Heart right ventricle (tissue), 16 donors: Measurements from ENCODE around the gene GPR157. TPM values are rescaled to one million over a fixed set of nuclear protein-coding genes. Genes with fewer than 3 reads are reported as not detected.

Experiments used
- ATAC-seq, 8 donors: fragments of 200-7000 bp; cut with Tn5 transposase; one replicate each; pipeline ENCODE4 v1.9.1; 2020; ENCODE audit warnings: mild to moderate bottlenecking in 8 of 8, moderate library complexity in 8 of 8, moderate number of reproducible peaks in 1 of 8
- DNase-seq, 2 donors: peaks; one replicate each; pipeline ENCODE4 v3.0.0-alpha.2; 2020
- H3K27ac ChIP-seq, 10 donors: fragments of 200-600 bp; sonication (generic) in 2 of 10; one replicate each; pipeline versions ENCODE4 v1.5.0 to v1.8.0; 2020 to 2022; ENCODE audit warnings: mild to moderate bottlenecking in 3 of 10
- H3K27me3 ChIP-seq, 7 donors: fragments of 200-600 bp; one replicate each; pipeline ENCODE4 v1.8.0; 2021 to 2022; ENCODE audit warnings: mild to moderate bottlenecking in 2 of 7
- H3K36me3 ChIP-seq, 9 donors: fragments of 200-600 bp; sonication (generic) in 1 of 9; one replicate each; pipeline versions ENCODE4 v1.5.0 to v1.8.0; 2020 to 2022; ENCODE audit warnings: mild to moderate bottlenecking in 2 of 9
- H3K4me1 ChIP-seq, 9 donors: fragments of 200-600 bp; sonication (generic) in 1 of 9; one replicate each; pipeline versions ENCODE4 v1.5.0 to v1.8.0; 2020 to 2022; ENCODE audit warnings: mild to moderate bottlenecking in 4 of 9
- H3K4me3 ChIP-seq, 10 donors: fragments of 200-600 bp; sonication (generic) in 2 of 10; one replicate each; pipeline versions ENCODE4 v1.5.0 to v1.8.0; 2020 to 2022; ENCODE audit warnings: mild to moderate bottlenecking in 7 of 10, moderate library complexity in 2 of 10
- H3K9me3 ChIP-seq, 11 donors: fragments of 200-600 bp in 10 of 11; sonication (generic) in 2 of 11; one replicate each; pipeline versions ENCODE4 v1.5.0 to v1.8.0; 2013 to 2022; ENCODE audit warnings: mild to moderate bottlenecking in 2 of 11, control low read depth in 1 of 11, moderate library complexity in 1 of 11
- WGBS, 2 donors: extraction: QIAGEN DNeasy Blood & Tissue Kit; methylation state at CpG; one replicate each; pipeline ENCODE4 v1.1.7; 2013; ENCODE audit warnings: inconsistent platforms in 1 of 2; 5-methylcytosine and 5-hydroxymethylcytosine counted together
- intact Hi-C, 10 donors: fragments of 100-400 bp; cut with DNase I; formaldehyde crosslinking; loops; one replicate each; pipeline versions ENCODE4 v1.11.1 to v1.14.2; 2022
- polyA plus RNA-seq, 2 donors: library from polyadenylated mRNA; stranded (reverse); fragments of 200-250 nt; gene quantifications; one replicate each; pipeline ENCODE4 v1.2.3, GENCODE V29; 2013
- total RNA-seq, 10 donors: library from RNA; stranded (reverse); fragmentation: NEBNext Ultra II Directional in 3 of 10; extraction: Animal tissue kit (Norgen Biotek cat#: 25700) in 3 of 10; gene quantifications; one replicate each; pipeline versions ENCODE4 v1.2.1 to v1.2.4, GENCODE V29; 2021 to 2023
- TF ChIP-seq, protein P1 (sequence below), 9 donors: fragments of 200-600 bp; sonication (generic) in 2 of 9; IDR thresholded peaks; one replicate each; pipeline versions ENCODE4 v1.5.0 to v1.8.0; 2021 to 2022; ENCODE audit warnings: antibody characterized with exemption in 9 of 9, mild to moderate bottlenecking in 5 of 9, moderate library complexity in 1 of 9
- donor health status: Arrhythmogenic right ventricular cardiomyopathy.
- donor health status: ischemic (EF 13 %, LVEDD 7.1; RV severe dilation, severe dysfunction).
- donor health status: healthy with polysubstance abuse.
- donor health status: DM: no; HTN: yes; CAD: no.
- donor health status: DM: no; HTN: no; CAD: no.
- donor health status: ischemic (EF 25% LVEDD 6.9; RV normal size, moderate dysfunction).
- donor health status: ischemic (EF 25% LVEDD 5.7; RV mildly dilated, moderate dysfunction).
- donor health status: healthy.
- donor health status: DM: yes; HTN: yes; CAD: no.
- donor health status: Ischemic cardiomyopathy.
- donor health status: ischemic (EF 35%, LVEDD 5.7; RV mildly dilated, moderate dysfunction).
- donor health status: nonischemic (EF 11% LVEDD 7.7; RV severe dilation, severe dysfunction).
- donor health status: DM: yes; HTN: yes; CAD: no.
- donor health status: PGD.
- donor health status: ischemic (EF 29% LVEDD 5.4; RV normal size, mild dysfunction).
- donor health status: nonischemic (EF 23%, LVEDD 6.1; RV moderate dilation, normal function).

GPR157 gene
- total and polyA plus RNA-seq, 12 donors, result 5.1 to 69.1 (median 36.2) TPM

DNA sequence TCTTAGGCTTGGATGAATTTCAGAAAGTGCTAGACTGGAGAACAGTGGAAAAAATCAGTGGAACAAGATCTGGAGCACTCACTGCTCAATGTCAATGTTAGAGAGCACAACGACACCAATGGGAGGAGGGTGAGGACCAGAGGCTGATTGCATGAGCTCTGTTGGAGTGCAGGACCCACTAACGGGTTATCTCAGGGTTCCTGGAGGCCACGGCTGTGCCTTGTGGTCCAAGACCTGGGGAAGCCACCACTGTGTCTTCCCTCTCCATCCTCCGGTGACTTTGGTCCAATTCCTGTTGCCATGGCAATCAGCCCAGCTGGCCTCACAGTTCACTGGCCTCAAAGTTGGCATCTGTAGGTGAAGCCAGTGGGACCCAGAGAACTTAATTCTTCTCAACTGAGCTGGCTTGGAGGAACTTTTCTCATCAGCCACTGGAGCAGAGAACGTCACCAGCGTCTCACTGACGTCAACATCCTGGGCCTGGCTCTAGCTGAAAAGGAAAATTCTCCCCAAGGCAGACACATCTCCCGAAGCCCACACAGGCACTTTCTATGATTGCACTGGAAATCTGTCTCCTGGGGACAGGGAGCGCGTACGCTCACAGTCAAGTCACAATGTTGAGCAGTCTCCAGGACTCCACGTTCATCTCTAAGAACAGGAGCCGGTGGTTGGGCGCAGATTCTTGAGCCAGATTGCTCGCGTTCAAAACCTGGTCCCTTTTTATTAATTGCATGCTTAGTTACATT lies 21.9 kb upstream of the GPR157 start:
- H3K4me1 ChIP-seq, result peaks cover 13 to 41% (median 25%) of the 10 kb centered on the region in 9 donors
- WGBS, 2 donors, result 60 to 63% methylated on average over 16 of the region's 16 CpGs
- DNase-seq, result peak; percentile 44 to 84
- intact Hi-C loops, result loop anchor here in 1 of 10 donors (2.0 kb wide), 1 partner anchor 46 kb away; no protein-coding TSS in a partner anchor
- peak overlapping the region in 2 of 10 donors; percentile 5 for H3K4me3 ChIP-seq
- H3K27me3 ChIP-seq, result no peaks in the 10 kb centered on the region
- H3K27ac ChIP-seq, result peak overlapping the region; percentile 52 to 95 (median 82)
- peak; percentile 69 to 85 (median 75) for ATAC-seq
- H3K36me3 ChIP-seq, result peaks cover 0 to 6% (median 0%) of the 10 kb centered on the region in 9 donors
- TF ChIP-seq, protein P1, sequence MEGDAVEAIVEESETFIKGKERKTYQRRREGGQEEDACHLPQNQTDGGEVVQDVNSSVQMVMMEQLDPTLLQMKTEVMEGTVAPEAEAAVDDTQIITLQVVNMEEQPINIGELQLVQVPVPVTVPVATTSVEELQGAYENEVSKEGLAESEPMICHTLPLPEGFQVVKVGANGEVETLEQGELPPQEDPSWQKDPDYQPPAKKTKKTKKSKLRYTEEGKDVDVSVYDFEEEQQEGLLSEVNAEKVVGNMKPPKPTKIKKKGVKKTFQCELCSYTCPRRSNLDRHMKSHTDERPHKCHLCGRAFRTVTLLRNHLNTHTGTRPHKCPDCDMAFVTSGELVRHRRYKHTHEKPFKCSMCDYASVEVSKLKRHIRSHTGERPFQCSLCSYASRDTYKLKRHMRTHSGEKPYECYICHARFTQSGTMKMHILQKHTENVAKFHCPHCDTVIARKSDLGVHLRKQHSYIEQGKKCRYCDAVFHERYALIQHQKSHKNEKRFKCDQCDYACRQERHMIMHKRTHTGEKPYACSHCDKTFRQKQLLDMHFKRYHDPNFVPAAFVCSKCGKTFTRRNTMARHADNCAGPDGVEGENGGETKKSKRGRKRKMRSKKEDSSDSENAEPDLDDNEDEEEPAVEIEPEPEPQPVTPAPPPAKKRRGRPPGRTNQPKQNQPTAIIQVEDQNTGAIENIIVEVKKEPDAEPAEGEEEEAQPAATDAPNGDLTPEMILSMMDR (IDR thresholded peaks at IDR 0.05), result no peak
- no peaks in the 10 kb centered on the region for H3K9me3 ChIP-seq

DNA sequence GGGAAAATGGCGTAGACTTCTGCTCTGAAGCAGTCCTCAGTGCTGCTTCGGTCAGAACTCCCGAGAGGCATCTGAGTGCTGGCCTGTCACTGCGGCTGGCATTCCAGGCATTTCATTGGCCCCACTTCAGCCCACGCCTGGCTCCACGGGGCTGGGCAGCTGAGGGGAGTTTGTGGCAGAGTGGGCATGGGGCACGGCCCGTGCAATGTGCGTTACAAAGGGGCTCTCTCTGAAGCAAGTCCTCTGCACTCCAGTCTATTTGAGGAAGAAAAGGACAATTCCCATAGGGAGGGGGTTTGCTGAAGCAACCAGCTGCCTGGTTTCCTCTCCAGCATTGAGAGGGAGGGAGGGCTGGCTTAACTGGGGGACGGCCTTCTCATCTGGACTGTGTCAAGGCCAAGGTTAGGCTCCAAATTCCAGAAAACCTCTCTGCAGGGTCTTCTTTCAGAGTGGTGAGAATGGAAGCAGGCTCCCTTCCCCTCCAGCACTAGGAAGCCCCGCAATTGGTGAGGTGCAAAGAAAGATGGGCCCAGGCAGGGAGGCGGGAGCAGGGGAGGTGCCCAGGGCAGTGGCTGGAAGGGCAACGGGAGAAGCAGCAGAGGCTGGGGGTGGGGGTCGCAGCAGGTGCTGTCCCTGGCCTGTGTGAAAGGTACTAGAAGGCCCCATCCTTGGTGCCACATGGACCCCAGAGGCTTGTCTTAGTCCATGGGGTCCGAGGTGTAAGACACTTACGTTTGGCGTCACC lies 21.1 kb upstream of the GPR157 start:
- ATAC-seq (peak; percentile 51 to 76 (median 70)), DNase-seq (peak; percentile 57 to 66)
- 43 to 51% methylated on average over 17 of the region's 17 CpGs for WGBS, 2 donors
- peak overlapping the region; percentile 52 to 95 (median 82) for H3K27ac ChIP-seq
- H3K9me3 ChIP-seq, result no peaks in the 10 kb centered on the region
- H3K4me1 ChIP-seq, result peaks cover 13 to 41% (median 25%) of the 10 kb centered on the region in 9 donors
- peaks cover 0 to 6% (median 0%) of the 10 kb centered on the region in 9 donors for H3K36me3 ChIP-seq
- TF ChIP-seq, protein P1 (IDR thresholded peaks at IDR 0.05), result no peak
- no peaks in the 10 kb centered on the region for H3K27me3 ChIP-seq
- intact Hi-C loops, result loop anchor here in 1 of 10 donors (2.0 kb wide), 1 partner anchor 47 kb away; no protein-coding TSS in a partner anchor
- H3K4me3 ChIP-seq, result no peak overlapping the region

DNA sequence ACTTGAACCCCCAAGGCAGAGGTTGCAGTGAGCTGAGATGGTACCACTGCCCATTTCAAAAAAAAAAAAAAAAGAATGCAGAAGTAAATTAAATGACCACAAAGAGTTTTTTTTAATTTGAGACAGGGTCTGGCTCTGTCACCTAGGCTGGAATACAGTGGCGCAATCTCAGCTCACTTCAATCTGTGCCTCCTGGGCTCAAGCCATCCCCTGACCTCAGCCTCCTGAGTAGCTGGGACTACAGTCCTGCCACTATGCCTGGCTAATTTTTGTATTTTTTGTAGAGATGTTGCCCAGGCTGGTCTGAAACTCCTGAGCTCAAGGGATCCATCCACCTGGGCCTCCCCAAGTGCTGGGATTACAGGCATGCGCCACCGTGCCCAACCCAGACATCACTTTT lies 20.2 kb upstream of the GPR157 start:
- no peak for ATAC-seq
- Histone ChIP-seq H3K36me3 (peaks cover 0 to 6% (median 0%) of the 10 kb centered on the region in 9 donors), H3K27me3 (no peaks in the 10 kb centered on the region), H3K4me1 (peaks cover 13 to 41% (median 25%) of the 10 kb centered on the region in 9 donors), H3K9me3 (no peaks in the 10 kb centered on the region), H3K27ac (peak overlapping the region in 9 of 10 donors; percentile 67 to 95 (median 87)), H3K4me3 (no peak overlapping the region)
- intact Hi-C loops, result no loop called here
- 87 to 95% methylated on average over 3 of the region's 3 CpGs for WGBS, 2 donors
- no peak for DNase-seq
- TF ChIP-seq, protein P1 (IDR thresholded peaks at IDR 0.05), result no peak

DNA sequence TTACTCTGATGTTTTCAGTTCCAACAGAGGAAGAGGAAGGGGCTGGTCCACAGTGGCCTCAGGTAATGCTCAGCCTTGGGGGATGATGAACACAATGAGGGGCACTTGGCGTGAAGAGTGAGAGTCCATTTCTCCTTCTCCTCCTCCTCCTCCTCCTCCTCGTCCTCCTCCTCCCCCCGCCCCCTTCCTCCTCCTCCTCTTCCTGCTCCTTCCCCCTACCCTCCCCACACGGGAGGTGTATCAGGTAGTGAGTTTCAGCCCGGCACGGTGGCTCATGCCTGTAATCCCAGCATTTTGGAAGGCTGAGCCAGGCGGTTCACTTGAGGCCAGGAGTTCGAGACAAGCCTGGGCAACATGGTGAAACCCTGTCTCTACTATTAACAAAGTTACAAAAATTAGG lies 17.3 kb upstream of the GPR157 start:
- Histone ChIP-seq H3K36me3 (peaks cover 0 to 6% (median 0%) of the 10 kb centered on the region in 9 donors), H3K4me3 (no peak overlapping the region), H3K4me1 (peaks cover 10 to 41% (median 25%) of the 10 kb centered on the region in 9 donors), H3K9me3 (no peaks in the 10 kb centered on the region), H3K27ac (no peak overlapping the region), H3K27me3 (no peaks in the 10 kb centered on the region)
- DNase-seq, result no peak
- 66 to 73% methylated on average over 7 to 8 of the region's 8 CpGs for WGBS, 2 donors
- intact Hi-C loops, result no loop called here
- ATAC-seq, result no peak
- TF ChIP-seq, protein P1 (IDR thresholded peaks at IDR 0.05), result no peak
